GM23248 (cell line): Measurements from ENCODE around the gene DDRGK1. TPM values are rescaled to one million over a fixed set of nuclear protein-coding genes. Genes with fewer than 3 reads are reported as not detected.

Source experiments
- DNase-seq: peaks from one replicate; pipeline ENCODE4 v3.0.0-alpha.2; 2015
- H2AFZ ChIP-seq: fragments of 200-600 bp; sonication (generic); 2 replicates; pipeline ENCODE4 v1.6.1; 2016; ENCODE audit warnings: antibody characterized with exemption
- H3F3A ChIP-seq: fragments of 200-600 bp; sonication (generic); 2 replicates; pipeline ENCODE4 v1.6.1; 2016; ENCODE audit warnings: mild to moderate bottlenecking, antibody characterized with exemption, mixed run types; ENCODE audit not compliant: insufficient read depth
- H3K27ac ChIP-seq: fragments of 200-600 bp; sonication (generic); 2 replicates; pipeline ENCODE4 v1.5.1; 2016; ENCODE audit warnings: mild to moderate bottlenecking
- H3K27me3 ChIP-seq: fragments of 200-600 bp; sonication (generic); replicated peaks from 2 replicates; pipeline ENCODE4 v1.6.1; 2016; ENCODE audit warnings: mild to moderate bottlenecking; ENCODE audit not compliant: insufficient read depth
- H3K36me3 ChIP-seq: fragments of 200-600 bp; sonication (generic); 2 replicates; pipeline ENCODE4 v1.6.1; 2016; ENCODE audit warnings: low read depth, mild to moderate bottlenecking
- H3K4me1 ChIP-seq: fragments of 200-600 bp; sonication (generic); 2 replicates; pipeline ENCODE4 v1.6.1; 2016; ENCODE audit warnings: mild to moderate bottlenecking; ENCODE audit not compliant: insufficient read depth
- H3K4me2 ChIP-seq: fragments of 200-600 bp; sonication (generic); one replicate; pipeline ENCODE4 v1.6.1; 2016; ENCODE audit warnings: mild to moderate bottlenecking; ENCODE audit not compliant: unreplicated experiment
- H3K4me3 ChIP-seq: fragments of 200-600 bp; sonication (generic); 2 replicates; pipeline ENCODE4 v1.5.1; 2016; ENCODE audit warnings: mild to moderate bottlenecking
- H3K79me2 ChIP-seq: fragments of 200-600 bp; sonication (generic); 2 replicates; pipeline ENCODE4 v1.6.1; 2016; ENCODE audit warnings: mild to moderate bottlenecking; ENCODE audit not compliant: insufficient read depth
- H3K9ac ChIP-seq: fragments of 200-600 bp; sonication (generic); 2 replicates; pipeline ENCODE4 v1.6.1; 2016; ENCODE audit warnings: mild to moderate bottlenecking
- H3K9me2 ChIP-seq: fragments of 200-600 bp; sonication (generic); 2 replicates; pipeline ENCODE4 v1.6.1; 2016; ENCODE audit warnings: mixed run types, mild to moderate bottlenecking, moderate library complexity; ENCODE audit not compliant: insufficient read depth
- H3K9me3 ChIP-seq: fragments of 200-600 bp; sonication (generic); one replicate; pipeline ENCODE4 v1.6.1; 2017; ENCODE audit warnings: low read depth
- H4K20me1 ChIP-seq: fragments of 200-600 bp; sonication (generic); 2 replicates; pipeline ENCODE4 v1.6.0; 2016; ENCODE audit not compliant: insufficient read depth
- EZH2 ChIP-seq: fragments of 200-600 bp; sonication (generic); IDR thresholded peaks from 2 replicates; pipeline ENCODE4 v1.6.1; 2018; ENCODE audit warnings: antibody characterized with exemption, mild to moderate bottlenecking; ENCODE audit not compliant: insufficient read depth, poor library complexity, severe bottlenecking
- EZH2phosphoT487 ChIP-seq: fragments of 200-600 bp; sonication (generic); IDR thresholded peaks from 2 replicates; pipeline ENCODE4 v1.6.1; 2018; ENCODE audit warnings: antibody characterized with exemption, moderate library complexity, mild to moderate bottlenecking, low read depth; ENCODE audit not compliant: insufficient read depth
- WGBS, 2 experiments: methylation state at CpG; one replicate each; pipeline ENCODE4 v1.1.6; 2015 to 2017; ENCODE audit warnings: low lambda C conversion rate in 2 of 2, low coverage in 1 of 2; ENCODE audit errors: missing lambda C conversion rate in 2 of 2; 5-methylcytosine and 5-hydroxymethylcytosine counted together
- in situ Hi-C: fragments of 300-500 bp; cut with MboI; formaldehyde crosslinking; loops from 2 replicates; pipeline ENCODE4 v1.15.0; 2020
- polyA plus RNA-seq: library from polyadenylated mRNA; unstranded; fragments of >200 nt; fragmentation: Nextera tagmentation; extraction: Ambion mirVana; gene quantifications from 2 replicates; pipeline ENCODE4 v1.2.1, GENCODE V29; 2016
- total RNA-seq: library from RNA; depleted of rRNA; stranded (reverse); fragments of >200 nt; shearing (Covaris generic); gene quantifications from 2 replicates; pipeline ENCODE4 v1.2.3, GENCODE V29; 2014

The DDRGK1 gene
- total and polyA plus RNA-seq, 2 experiments from 2014 or later = 50.8 to 55.9 TPM

DNA sequence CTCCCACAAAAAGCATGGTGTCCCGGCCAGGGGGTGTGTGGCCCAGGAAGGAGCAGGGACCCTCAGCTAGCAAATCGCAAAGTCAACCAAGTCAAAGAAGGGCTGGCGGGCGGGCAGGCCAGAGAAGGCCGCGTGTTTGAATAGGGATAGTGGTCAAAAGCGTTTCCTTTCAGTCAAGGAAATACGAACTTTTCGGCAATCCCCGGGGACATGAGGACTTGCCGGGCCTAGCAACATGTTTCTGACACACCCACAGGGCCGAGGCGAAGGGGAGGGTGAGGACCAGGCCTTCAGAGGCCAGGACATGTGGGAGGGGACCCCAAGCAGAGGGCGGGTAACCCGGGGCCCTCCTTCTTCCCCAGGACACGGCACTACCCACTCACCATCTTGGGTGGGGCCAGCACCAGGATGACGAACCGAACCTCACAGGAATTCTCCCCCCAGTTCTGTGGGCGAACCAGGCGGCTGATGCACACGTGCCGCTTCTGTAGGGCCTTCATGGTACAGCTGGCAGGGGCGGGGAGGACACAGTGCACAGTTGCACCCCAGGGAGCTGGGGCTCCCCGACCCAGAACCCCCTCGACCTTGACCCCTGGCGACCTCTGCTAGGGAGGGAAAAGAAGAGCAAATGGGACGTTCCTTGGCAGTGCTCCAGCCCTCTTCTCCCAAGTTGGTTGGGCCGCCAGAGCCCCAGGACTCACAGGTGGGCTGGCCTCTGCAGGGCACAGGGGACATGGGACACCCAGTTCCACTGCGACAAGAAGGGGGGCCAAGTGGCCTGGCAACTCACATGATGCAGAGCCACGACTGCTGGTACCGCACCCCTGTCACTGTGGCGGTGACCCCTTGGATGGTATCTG lies 28.9 kb upstream of the DDRGK1 start:
- no peaks in the 10 kb centered on the region for H3F3A ChIP-seq
- DNase-seq = no peak
- H3K4me1 ChIP-seq = no peaks in the 10 kb centered on the region
- H2AFZ ChIP-seq = no peak overlapping the region
- H3K36me3 ChIP-seq = no peaks in the 10 kb centered on the region
- in situ Hi-C loops = no loop called here
- no peaks in the 10 kb centered on the region for H3K79me2 ChIP-seq
- TF ChIP-seq EZH2 (no peak), EZH2phosphoT487 (no peak)
- WGBS, 2 experiments = 83 to 87% methylated on average over 31 to 32 of the region's 32 CpGs
- no peaks in the 10 kb centered on the region for H4K20me1 ChIP-seq
- H3K27ac ChIP-seq = no peak overlapping the region
- peaks cover 8% of the 10 kb centered on the region; the same call in 1 of the 2 replicates for H3K27me3 ChIP-seq
- H3K9me2 ChIP-seq = no peaks in the 10 kb centered on the region
- H3K4me2 ChIP-seq = no peak overlapping the region
- no peak overlapping the region for H3K4me3 ChIP-seq
- no peaks in the 10 kb centered on the region for H3K9me3 ChIP-seq
- H3K9ac ChIP-seq = no peak overlapping the region

- 86 to 90% methylated on average over 15 of the region's 15 CpGs for WGBS, 2 experiments
- Histone ChIP-seq H3K36me3 (no peaks in the 10 kb centered on the region), H3F3A (no peaks in the 10 kb centered on the region)
Observed at GRCh38 chr20:3231889-3232588, 27.6 kb upstream of the DDRGK1 start.

DNA sequence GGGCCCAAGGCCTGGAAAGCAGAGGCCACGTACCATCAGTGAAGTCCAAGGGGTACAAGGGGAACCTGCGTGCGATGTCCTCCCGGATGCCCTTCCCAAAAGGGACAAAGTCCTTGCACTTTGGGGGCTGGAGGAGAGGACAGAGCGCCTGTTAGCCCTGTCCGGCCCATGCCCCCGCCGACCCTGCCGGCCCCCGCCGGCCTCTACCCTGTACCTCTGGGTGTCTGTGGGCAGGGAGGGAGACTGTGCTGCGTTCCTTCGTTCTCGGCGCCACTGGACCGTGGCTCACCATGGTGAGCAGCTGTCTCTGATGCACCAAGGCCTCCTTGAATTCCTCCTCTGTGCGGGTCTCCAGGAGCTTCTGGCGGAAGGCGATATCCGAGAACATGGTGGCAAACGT lies 26.6 kb upstream of the DDRGK1 start:
- Histone ChIP-seq H4K20me1 (no peaks in the 10 kb centered on the region), H3K4me2 (no peak overlapping the region), H2AFZ (no peak overlapping the region), H3K36me3 (no peaks in the 10 kb centered on the region), H3K79me2 (no peaks in the 10 kb centered on the region), H3K9me2 (no peaks in the 10 kb centered on the region), H3K9me3 (no peaks in the 10 kb centered on the region), H3K27ac (no peak overlapping the region), H3K4me1 (no peaks in the 10 kb centered on the region), H3F3A (no peaks in the 10 kb centered on the region), H3K27me3 (no peaks in the 10 kb centered on the region), H3K4me3 (no peak overlapping the region), H3K9ac (no peak overlapping the region)
- in situ Hi-C loops = no loop called here
- TF ChIP-seq EZH2 = no peak
- TF ChIP-seq EZH2phosphoT487 = no peak
- WGBS, 2 experiments = 88 to 92% methylated on average over 21 of the region's 21 CpGs
- no peak for DNase-seq

More at GRCh38 chr20:3231889-3232588, 27.6 kb upstream of the DDRGK1 start:
- Histone ChIP-seq H3K27ac (no peak overlapping the region), H3K4me3 (no peak overlapping the region), H3K4me1 (no peaks in the 10 kb centered on the region), H3K27me3 (no peaks in the 10 kb centered on the region), H3K4me2 (no peak overlapping the region), H3K79me2 (no peaks in the 10 kb centered on the region), H3K9me3 (no peaks in the 10 kb centered on the region), H2AFZ (no peak overlapping the region), H3K9me2 (no peaks in the 10 kb centered on the region), H4K20me1 (no peaks in the 10 kb centered on the region), H3K9ac (no peak overlapping the region)
- DNase-seq = no peak
- in situ Hi-C loops = no loop called here
- TF ChIP-seq EZH2phosphoT487 (no peak), EZH2 (no peak)

DNA sequence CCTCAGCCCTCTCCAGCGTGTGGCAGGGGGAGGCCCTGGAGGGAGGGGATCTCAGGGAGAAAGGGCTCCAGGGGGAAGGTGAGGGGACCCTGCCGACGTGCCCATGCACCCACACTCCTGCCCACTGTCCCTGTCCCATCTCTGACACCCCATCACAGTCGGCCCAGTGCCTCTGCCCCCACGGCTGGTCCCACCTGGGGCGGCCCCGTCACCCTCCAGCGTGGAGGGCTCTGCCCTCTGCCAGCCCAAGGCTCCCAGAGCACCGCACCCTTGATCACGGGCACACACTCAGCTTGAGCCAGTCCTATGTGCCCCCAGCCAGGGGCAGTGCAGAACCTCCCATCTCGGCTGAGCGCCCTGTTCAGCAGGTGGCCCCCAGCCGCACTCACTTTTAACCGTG lies 25.3 kb upstream of the DDRGK1 start:
- DNase-seq = no peak
- H3K36me3 ChIP-seq = no peaks in the 10 kb centered on the region
- no peak overlapping the region for H3K9ac ChIP-seq
- no peaks in the 10 kb centered on the region for H3K27me3 ChIP-seq
- no peaks in the 10 kb centered on the region for H3K4me1 ChIP-seq
- WGBS, 2 experiments = 76 to 81% methylated on average over 14 of the region's 14 CpGs
- no peaks in the 10 kb centered on the region for H3K9me3 ChIP-seq
- no peak overlapping the region for H3K4me3 ChIP-seq
- no peak overlapping the region for H3K4me2 ChIP-seq
- no peaks in the 10 kb centered on the region for H3K79me2 ChIP-seq
- H4K20me1 ChIP-seq = no peaks in the 10 kb centered on the region
- in situ Hi-C loops = no loop called here
- H3K9me2 ChIP-seq = no peaks in the 10 kb centered on the region
- TF ChIP-seq EZH2 = no peak
- no peak for TF ChIP-seq EZH2phosphoT487
- no peak overlapping the region for H3K27ac ChIP-seq
- H3F3A ChIP-seq = no peaks in the 10 kb centered on the region
- H2AFZ ChIP-seq = no peak overlapping the region
